GM18511 (cell line): ENCODE measurements around the gene PSME1.

Source experiments
- ATAC-seq: cut with Tn5 transposase; IDR thresholded peaks from one replicate; pipeline ENCODE4 v1.9.1; 2021; ENCODE audit warnings: mild to moderate bottlenecking, moderate library complexity; ENCODE audit not compliant: unreplicated experiment

PSME1 gene

DNA sequence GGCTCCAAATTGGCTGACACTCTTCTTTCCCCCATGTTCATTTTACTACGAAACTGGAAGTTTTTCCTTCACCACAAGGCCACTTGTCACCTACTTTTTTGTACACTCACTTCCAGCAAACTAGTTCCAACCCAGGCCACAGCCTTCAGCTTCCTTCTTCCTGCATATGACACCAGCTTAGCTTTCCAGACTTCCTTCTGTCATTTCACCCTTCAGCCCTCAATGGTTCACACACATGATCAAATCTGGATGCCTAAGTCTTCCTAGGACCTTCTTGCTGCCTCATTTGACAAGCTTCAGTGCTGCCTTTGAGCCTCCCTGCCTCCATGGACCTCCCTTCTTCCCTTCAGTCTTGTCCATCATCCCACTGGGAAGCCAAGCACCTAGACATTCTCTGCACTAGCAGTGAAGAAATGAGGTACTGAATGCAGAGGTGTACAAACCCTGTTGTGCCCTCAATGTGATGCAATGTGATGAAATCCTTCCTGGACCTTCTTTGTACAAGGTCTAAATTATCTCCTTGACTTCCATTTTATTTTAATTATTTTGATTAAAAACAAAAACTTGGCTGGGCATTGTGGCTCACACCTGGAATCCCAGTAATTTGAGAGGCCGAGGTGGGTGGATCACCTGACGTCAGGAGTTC is 31.6 kb downstream of the PSME1 start:
- ATAC-seq, result no peak

DNA sequence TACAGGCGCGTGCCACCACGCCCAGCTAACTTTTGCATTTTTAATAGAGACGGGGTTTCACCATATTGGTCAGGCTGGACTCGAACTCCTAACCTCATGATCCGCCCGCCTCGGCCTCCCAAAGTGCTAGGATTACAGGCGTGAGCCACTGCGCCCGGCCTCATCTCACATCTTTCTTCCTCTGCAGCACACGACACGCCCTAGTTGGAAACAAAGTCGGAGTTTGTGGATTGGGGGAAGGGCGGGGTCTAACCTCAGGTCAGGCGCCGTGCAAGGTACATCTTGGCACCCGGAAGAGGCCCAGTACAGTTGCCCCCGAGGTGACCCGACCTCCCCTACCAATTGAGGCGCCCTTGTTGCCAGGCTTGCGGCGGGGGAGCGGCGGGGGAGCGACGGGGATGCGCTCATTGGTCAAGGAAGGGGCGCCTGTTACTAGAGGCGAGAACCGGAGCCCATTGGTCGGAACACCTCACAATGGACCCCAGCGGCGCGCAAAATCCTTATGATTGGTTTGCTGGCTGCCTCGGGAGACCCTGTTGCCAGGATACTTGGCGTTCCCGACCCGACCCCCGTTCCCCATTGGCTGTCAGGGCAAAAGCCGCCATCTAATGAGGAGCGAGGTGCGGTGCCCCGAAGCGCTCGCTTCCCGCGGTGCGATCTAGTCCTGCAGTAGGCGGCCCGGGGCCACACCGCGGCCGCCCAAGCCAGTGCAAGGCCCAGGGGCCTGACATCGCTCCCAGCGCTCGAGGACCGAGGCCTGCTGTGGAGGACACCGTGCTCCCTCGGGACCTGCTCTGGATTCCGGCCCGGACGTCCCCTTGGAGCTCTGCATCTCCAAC is 35.6 kb downstream of the PSME1 start, which contains the start of gene REC8:
TSS of gene REC8 (plus strand) at position 659 of the 839 bp plus-strand sequence. CDS start 473 bp downstream, outside the sequence.
- ATAC-seq, result peak; percentile 91

DNA sequence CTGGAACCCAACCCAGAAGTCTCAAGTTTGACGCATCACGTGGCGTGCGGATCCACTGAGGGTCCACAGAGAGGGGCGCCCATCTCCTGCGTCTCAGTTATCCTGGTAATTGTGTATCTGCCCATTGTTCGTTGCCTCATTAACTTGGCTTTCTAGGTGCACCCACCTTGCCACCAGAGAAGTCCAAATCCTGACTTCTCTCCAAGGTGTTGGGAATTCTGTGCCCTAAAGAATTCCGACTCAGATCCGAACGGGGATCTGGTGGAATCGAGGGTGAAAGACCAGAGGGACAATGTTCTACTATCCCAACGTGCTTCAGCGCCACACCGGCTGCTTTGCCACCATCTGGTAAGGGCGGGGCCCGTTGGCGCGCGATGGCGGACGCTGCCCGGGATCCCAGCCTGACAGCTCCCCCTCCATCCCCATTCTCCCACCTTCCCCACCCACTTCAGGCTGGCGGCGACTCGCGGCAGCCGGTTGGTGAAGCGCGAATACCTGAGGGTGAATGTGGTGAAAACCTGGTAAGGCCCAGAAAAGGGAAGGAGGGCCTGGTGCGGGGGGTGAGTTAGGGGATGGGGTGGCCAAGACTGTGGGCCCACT is 36.4 kb downstream of the PSME1 start:
- ATAC-seq, result no peak

DNA sequence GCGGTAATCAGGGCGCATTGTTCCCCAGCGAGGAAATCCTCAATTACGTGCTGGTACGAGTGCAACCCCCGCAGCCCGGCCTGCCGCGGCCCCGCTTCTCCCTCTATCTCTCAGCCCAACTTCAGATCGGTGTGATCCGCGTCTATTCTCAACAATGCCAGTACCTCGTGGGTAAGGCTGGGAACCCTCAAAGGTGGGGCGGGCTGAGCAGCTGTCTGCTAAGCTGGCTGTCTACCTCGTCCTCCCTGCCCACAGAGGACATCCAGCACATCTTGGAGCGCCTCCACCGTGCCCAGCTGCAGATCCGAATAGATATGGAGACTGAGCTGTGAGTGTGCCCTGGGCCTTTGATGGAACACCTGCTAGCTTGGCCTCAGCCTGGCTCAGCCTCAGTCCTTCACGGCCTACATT is 36.9 kb downstream of the PSME1 start:
- ATAC-seq, result no peak

DNA sequence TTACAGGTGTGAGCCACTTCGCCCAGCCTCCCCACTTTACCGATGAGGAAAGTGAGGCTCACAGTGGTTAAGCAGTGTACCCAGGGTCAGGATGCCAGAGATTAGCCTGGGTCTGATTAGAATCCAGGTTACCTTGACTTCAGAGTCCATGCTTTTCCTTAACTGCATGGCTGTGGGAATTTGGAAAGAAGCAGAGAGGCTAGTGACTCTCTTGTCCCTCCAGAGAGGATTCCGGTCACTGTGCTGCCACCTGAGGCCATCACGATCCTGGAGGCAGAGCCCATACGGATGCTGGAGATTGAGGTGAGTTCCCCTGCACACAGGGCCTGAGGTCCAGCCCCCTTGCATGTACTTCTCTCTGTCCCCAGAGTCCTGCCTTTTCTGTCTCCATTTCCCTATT is 40.6 kb downstream of the PSME1 start:
- ATAC-seq, result no peak

DNA sequence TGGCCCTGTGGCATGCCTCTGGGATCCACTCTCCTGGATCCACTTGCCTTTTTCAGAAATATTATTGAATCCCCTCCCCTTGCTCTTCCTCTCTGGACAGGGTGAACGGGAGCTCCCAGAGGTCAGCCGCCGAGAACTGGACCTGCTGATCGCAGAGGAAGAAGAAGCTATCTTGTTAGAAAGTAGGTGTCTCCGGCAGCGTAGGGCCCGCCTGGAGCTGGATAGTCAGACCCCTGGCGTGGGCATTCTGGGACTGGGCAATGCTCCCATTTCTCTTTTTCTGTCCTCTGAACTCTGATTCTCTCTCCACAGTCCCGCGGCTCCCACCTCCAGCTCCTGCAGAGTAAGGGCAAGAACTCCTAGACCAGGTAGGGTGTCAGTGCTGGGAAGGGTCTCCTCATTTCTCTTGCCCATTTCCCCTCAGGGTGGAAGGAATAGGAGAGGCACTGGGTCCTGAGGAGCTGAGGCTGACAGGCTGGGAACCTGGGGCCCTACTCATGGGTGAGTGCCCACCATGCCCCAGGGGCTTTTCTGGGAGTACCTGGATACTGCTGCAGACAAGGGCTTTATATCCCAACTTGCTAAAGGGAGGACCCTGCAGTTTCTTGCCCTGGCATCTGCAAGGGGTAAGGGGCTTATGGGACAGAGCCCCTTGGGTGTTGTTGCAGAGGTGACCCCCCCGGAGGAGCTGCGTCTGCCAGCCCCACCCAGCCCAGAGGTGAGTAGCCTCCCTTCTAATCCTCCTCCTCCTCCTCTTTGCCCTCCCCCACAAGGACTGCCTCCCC is 41.2 kb downstream of the PSME1 start:
- ATAC-seq, result no peak

DNA sequence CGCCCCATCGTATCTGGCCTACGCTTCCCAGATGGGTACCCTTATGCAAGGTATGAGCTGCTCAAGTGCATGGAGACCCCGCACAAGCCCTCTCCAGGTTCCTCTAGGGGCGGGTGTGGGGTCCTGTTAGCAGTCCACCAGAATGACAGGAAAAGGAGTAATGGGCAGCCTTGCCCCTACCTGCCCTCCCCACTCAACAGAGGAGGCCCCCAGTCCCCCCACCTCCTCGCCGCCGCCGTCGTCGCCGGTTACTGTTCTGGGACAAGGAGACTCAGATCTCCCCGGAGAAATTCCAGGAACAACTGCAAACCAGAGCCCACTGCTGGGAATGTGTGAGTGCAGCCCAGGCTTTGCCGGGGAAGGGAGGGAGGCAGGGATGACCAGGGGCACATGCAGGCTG is 41.9 kb downstream of the PSME1 start:
- ATAC-seq, result no peak

DNA sequence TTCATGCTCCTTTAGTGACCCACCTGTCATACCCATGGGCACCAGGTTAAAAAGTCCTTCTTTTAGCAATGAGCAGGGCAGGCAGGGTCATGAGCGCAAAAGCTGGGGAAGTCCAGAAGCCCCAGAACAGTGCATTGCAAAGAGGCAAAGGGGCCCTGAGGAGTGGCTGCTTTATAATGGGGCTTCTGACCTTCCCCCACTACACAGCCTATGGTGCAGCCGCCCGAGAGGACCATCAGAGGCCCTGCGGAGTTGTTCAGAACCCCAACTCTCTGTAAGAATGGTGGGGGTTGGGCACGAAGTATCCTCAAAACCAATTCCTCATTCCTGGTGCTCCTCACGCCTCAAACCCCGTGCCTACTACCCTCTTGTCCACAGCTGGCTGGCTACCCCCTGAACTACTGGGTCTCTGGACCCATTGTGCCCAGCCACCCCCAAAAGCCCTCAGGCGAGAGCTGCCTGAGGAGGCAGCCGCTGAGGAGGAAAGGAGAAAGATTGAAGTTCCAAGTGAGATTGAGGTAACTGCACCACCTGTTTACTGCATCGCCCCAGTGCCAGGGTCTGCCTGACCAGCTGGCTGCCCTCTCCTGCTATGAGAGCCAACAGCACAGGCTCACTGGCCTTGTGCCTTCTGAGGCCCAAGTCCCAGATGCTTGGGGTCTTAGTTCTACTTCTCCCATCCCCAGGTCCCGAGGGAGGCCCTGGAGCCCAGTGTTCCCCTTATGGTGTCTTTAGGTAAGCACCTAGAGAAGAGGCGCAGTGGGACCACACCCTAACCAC is 42.6 kb downstream of the PSME1 start:
- ATAC-seq, result no peak

DNA sequence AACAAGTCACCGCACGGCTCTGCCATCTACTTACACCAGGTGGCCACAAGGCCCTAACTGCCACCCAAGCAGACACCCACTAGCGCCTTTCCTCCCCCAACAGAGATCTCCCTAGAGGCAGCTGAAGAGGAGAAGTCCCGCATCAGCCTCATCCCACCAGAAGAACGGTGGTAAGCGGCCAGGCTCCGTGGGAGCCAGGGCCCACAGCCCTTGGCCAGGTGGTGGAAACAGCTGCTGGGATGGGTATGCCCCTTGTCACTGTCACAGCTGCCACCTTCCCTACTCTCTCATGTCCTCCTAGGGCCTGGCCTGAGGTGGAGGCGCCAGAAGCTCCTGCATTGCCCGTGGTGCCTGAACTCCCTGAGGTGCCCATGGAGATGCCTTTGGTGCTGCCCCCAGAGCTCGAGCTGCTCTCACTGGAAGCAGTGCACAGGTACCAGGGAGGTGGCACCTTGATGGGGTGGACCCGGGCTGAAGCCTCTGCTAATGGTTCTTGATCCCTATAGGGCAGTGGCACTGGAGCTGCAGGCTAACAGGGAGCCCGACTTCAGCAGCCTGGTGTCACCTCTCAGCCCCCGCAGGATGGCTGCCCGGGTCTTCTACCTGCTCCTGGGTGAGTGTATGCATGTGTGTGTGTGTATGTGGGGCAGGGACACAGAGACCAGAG is 43.4 kb downstream of the PSME1 start:
- ATAC-seq, result no peak

DNA sequence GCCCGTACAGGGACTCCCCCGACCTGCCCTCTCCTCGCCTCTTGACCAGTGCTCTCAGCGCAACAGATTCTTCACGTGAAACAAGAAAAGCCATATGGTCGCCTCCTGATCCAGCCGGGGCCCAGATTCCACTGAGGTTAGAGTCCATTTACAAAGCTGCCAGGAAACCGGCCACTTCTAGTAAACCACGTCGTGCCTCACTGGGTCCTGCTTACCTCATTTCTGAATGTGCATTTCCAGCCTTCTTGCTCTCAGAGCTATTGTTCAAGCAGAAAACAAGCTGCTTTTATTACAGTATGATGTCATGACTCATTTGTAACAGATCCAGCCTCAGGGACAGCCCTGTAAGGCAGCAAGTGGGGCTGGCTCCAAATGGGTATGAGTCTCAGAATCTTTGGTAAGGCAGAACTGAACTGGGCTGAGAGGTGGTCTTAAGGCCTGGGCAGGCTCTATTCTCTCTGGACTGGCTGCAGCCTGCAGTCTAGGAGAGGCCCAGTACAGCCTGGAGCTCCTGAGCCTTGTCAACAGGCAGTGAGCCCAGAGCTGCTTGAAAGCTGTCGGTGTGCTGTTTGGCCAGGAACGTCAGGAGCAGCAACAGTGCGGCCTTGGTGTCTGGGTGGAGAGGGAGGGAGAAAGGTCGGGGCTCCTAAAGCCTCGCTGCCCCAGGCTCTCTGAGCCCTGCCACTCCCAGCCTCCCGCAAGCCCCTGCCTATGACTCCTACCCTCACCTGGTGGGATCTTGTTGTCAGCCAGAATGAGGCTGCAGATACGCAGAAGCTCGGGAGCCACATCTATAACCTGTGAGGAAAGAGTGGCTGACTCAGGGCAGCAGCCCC is 44.2 kb downstream of the PSME1 start:
- ATAC-seq, result no peak

DNA sequence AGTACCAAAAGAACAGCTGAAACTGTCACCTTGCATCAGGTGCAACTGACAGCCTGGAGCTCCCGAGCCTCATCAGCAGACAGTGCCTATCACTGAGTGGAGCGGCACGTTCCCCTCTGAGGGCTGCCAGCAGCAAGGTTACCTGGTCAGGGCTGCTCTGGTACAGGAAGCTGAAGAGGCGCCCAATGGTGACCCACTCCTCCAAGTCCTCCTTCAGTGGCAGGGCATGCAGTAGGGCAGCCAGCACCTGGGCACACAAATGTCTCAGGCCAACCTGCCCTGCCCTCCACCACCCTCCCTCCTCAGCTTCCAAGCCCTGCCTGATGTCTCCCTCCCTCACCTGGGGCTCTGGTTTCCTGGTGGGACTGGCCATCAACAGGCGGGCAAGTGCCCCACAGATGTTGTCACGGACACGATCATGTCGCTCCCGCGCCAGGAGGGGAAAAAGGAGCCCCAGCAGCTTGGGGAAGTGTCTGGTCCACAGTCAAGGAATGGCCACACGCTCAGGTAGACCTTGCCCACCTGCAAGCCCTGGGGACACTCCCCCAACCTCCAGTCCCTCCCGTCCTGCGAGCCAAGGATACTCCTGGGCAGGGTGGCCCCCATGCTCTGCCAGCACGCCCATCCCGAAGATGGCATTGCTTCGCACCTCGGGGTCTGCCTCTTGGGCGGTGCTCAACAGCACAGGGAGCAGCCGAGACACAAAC is 45.5 kb downstream of the PSME1 start:
- ATAC-seq, result no peak

DNA sequence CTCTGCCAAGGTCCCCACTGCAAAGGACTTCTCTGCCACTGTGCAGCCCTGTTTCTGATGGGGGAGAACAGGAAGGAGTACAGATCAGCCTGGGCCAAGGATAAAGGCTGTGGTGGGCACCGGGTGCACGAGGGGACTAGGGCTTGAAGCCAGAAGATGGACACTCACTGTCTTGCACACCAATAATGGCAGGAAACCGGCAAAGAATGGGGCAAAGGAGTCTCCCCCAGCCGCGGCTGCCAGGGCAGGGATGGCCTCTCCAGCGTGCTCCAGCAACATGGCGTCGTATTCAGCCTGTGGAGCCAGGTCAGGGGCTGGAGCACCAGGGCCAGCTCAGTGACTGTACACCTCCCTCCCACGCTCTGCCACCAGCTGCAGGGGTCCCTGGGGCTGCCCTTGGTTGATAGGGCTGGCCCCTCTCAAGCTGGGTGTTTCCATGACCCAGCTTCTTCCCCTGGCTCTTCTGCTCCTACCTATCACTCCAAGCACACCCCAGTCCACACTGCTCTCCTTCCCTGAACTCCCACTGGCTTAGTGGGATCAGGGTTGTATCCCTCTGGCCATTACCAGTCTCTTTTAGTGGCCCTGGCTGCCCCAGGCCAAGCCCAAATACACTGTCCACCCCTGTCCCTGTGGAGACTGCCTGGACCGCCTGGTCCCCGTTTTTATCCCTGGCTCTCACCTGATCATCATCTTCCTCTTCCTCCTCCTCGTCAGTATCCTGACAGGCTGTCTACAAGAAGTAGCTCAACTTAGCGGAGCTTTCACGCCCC is 46.3 kb downstream of the PSME1 start:
- ATAC-seq, result no peak

DNA sequence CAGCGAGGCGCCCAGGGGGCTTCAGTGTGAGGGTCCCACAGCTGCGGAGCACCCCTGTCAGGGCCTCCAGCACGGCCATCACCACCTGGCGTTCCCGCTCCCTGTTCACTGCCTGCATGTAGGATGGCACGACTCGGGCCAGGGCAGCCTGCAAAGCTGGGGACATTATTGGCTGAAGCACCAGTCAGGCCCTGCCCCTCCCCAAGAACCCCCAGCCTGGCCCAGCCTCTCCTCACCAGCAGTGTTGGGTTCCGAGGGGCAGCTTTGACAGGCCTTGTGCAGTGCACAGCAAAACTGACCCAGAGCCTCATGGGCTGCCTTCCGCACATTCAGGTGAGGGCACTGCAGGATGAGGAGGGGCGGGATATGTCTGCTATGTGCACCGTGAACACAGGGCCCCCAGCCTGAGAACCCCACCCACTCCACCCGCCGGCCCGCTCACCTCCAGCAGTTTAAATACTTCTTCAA is 47.1 kb downstream of the PSME1 start:
- no peak for ATAC-seq

DNA sequence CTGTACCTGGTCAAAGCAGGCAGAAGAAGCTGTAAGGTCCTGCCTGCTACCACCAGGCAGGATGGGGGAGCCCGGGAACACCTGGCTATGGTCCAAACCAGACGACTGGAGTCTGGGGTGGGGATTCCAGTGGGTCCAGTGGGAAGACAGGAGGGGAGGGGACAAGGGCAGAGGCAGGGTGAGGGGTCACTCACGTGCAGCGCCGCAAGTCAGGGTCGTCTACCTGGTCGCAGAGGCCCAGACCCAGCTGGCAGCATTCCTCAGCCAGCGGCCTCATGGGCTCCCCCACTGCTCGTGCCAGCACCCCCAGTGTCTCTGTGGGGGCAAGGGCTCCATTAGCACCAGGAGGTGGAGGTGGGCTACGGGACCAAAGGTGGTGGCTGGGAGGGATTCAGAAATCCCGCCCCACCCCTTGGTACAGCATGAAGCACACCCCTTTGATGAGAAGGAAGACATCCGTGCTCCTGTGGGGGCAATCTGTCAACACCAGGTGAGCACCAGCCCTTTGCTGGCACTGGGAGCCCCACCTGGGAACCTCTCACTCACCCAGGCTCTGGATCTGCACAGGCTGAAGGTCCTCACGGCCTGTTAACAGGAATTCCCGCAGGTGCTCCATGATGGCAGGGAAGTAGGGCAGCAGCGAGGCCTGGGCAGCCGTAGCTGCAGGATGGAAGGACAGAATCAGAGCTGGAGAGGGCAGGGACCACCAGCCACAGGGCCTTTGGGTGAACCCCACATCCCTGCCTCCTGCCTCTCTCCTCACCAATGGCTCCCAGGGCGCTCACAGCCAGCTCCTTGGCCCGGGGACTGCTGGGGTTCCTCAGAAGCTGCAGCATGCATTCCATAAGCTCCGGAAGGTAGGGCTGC is 48.3 kb downstream of the PSME1 start:
- ATAC-seq, result no peak

DNA sequence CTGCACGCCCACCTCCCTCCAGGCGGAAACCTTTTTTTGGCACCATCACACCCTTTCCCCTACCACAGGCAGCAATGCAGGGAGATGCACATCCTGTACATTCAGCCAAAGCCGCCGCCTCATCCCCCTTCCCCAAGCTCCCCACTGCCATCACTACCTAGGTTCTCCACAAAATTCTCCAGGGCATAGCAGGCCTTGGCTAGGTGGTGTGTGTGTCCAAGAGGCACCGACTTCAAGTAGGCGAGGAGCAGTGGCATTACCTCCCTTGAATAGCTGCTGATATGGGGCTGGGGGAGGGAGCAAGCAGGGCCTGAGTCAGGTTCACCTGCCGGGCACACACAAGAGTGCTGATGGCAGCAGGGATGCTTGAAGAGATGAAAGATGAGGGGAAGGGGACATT is 49.0 kb downstream of the PSME1 start:
- no peak for ATAC-seq

DNA sequence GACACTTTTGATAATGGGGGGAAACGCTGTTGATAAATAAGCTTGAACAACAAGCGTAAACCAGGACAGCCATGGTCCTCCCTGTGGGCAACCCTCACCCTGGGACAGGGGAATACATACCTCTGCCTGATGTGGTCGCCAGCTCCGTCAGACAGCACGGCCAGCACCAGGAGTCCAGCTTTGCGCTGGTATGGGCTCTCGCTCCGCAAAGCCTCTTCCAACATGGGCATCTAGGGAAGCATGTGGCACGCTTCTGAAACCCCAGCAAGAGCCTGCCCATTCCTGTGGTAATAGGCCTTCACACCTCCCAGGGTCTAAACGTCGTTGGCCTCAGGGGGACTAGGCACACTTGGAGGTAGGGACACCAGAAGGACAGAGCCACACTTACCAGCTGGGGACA is 49.7 kb downstream of the PSME1 start:
- no peak for ATAC-seq
